ENCODE data around the gene ELFN1. TPM values are rescaled to one million over a fixed set of nuclear protein-coding genes. Genes with fewer than 3 reads are reported as not detected.

Gene ELFN1
- total and polyA plus RNA-seq, 10 of the 15 experiments (the other 5 are each of a cell fraction or from before 2014, with no cell fraction given), result 0.04 TPM; not detected in 9

GRCh38 chr7:1787681-1788235 lies 117.7 kb downstream of the ELFN1 start:
- in situ Hi-C loops (cut with MboI), result no loop called here
- Histone ChIP-seq H2AFZ (ENCODE audit: control insufficient read depth, low read depth, low read length) (no peak overlapping the region), H3K4me1 (ENCODE audit: control insufficient read depth, insufficient read depth, low read length) (no peaks in the 10 kb centered on the region), H3K36me3 (ENCODE audit: control insufficient read depth in 2 of 2, insufficient read depth in 2 of 2, low read length in 1 of 2) (no peaks in the 10 kb centered on the region), H3K27me3 (replicated peaks in 1 of 2; ENCODE audit: control insufficient read depth in 2 of 2, insufficient read depth in 2 of 2, low read length in 1 of 2) (no peaks in the 10 kb centered on the region), H3K27ac (ENCODE audit: control insufficient read depth, insufficient read depth) (no peak overlapping the region), H4K20me1 (ENCODE audit: control insufficient read depth, insufficient read depth) (no peaks in the 10 kb centered on the region), H3K79me2 (ENCODE audit: control insufficient read depth, insufficient read depth, low read length) (no peaks in the 10 kb centered on the region), H3K9ac (ENCODE audit: control insufficient read depth, insufficient read depth, low read length) (no peak overlapping the region), H3K9me3 (replicated peaks; ENCODE audit: control insufficient read depth, insufficient read depth, low read length) (no peaks in the 10 kb centered on the region; the same call in 2 of the 3 replicates), H3K4me3 (no peak overlapping the region), H3K4me2 (ENCODE audit: control insufficient read depth, insufficient read depth) (no peak overlapping the region)
- CTCF ChIA-PET, result no interaction called here
- FAIRE-seq (no peak), DNase-seq (ENCODE audit: low read depth, low spot score) (no peak), ATAC-seq (no peak)
- SMC1A ChIA-PET (ENCODE audit: uncharacterized antibody, unreplicated experiment), result no interaction called here
- TF ChIP-seq NKRF (conservative IDR thresholded peaks at IDR 0.05), result no peak
- TF ChIP-seq FOXK2 (IDR thresholded peaks at IDR 0.05), result no peak
- TF ChIP-seq SP1 (IDR thresholded peaks at IDR 0.05; ENCODE audit: low read depth, low read length), result no peak
- BruUV-seq (replicated peaks), result no TSS peak
- RAD21 ChIA-PET (ENCODE audit: unreplicated experiment), result no interaction called here
- POLR2A ChIA-PET, result no interaction called here
- intact Hi-C loops (cut with micrococcal nuclease; ENCODE audit: unreplicated experiment), result no loop called here
- WGBS (ENCODE audit: insufficient coverage, insufficient replicate concordance, low lambda C conversion rate, missing lambda C conversion rate), result 57% methylated on average over 18 of the region's 18 CpGs

GRCh38 chr7:1794888-1795542 lies 124.9 kb downstream of the ELFN1 start:
- WGBS (ENCODE audit: insufficient coverage, insufficient replicate concordance, low lambda C conversion rate, missing lambda C conversion rate), result 4% methylated on average over 1 of the region's 1 CpG
- H3K27me3 ChIP-seq (replicated peaks in 1 of 2; ENCODE audit: control insufficient read depth in 2 of 2, insufficient read depth in 2 of 2, low read length in 1 of 2), result no peaks in the 10 kb centered on the region
- ChIA-PET RAD21 (ENCODE audit: unreplicated experiment) (no interaction called here), POLR2A (no interaction called here), SMC1A (ENCODE audit: uncharacterized antibody, unreplicated experiment) (interaction anchor here (1.3 kb wide), 1 partner anchor 413 kb away, joined by 3 read pairs; no protein-coding TSS in a partner anchor), CTCF (interaction anchor here (1.4 kb wide), 1 partner anchor 414 kb away, joined by 3 read pairs; no protein-coding TSS in a partner anchor)
- H3K4me3 ChIP-seq, result no peak overlapping the region
- peaks cover 2% of the 10 kb centered on the region; the same call in 1 of the 3 replicates for H3K9me3 ChIP-seq (replicated peaks; ENCODE audit: control insufficient read depth, insufficient read depth, low read length)
- H4K20me1 ChIP-seq (ENCODE audit: control insufficient read depth, insufficient read depth), result no peaks in the 10 kb centered on the region
- BruUV-seq (replicated peaks), result no TSS peak
- in situ Hi-C loops (cut with MboI), result no loop called here
- intact Hi-C loops (cut with micrococcal nuclease; ENCODE audit: unreplicated experiment), result no loop called here
- H3K4me1 ChIP-seq (ENCODE audit: control insufficient read depth, insufficient read depth, low read length), result no peaks in the 10 kb centered on the region
- DNase-seq (ENCODE audit: low read depth, low spot score), result no peak
- FAIRE-seq, result no peak
- no peaks in the 10 kb centered on the region for H3K79me2 ChIP-seq (ENCODE audit: control insufficient read depth, insufficient read depth, low read length)
- no peak for ATAC-seq
- H3K27ac ChIP-seq (ENCODE audit: control insufficient read depth, insufficient read depth), result no peak overlapping the region
- no peak overlapping the region for H3K9ac ChIP-seq (ENCODE audit: control insufficient read depth, insufficient read depth, low read length)
- no peaks in the 10 kb centered on the region for H3K36me3 ChIP-seq (ENCODE audit: control insufficient read depth in 2 of 2, insufficient read depth in 2 of 2, low read length in 1 of 2)
- H2AFZ ChIP-seq (ENCODE audit: control insufficient read depth, low read depth, low read length), result no peak overlapping the region
- H3K4me2 ChIP-seq (ENCODE audit: control insufficient read depth, insufficient read depth), result no peak overlapping the region
- TF ChIP-seq CBX5 (IDR thresholded peaks at IDR 0.05; ENCODE audit: low read depth), result no peak
- no peak for TF ChIP-seq E4F1 (IDR thresholded peaks at IDR 0.05; ENCODE audit: borderline replicate concordance, partially characterized antibody)
- no peak for TF ChIP-seq RELA (IDR thresholded peaks at IDR 0.05; ENCODE audit: borderline replicate concordance, partially characterized antibody)
- TF ChIP-seq REST (IDR thresholded peaks at IDR 0.05; ENCODE audit: low read depth, low read length), result no peak
- TF ChIP-seq FOS (IDR thresholded peaks at IDR 0.05; ENCODE audit: borderline replicate concordance, extremely low read depth, insufficient read length), result no peak

Measured in GM12878 (cell line).